IMR-90 (cell line): Measurements from ENCODE around the gene SLC46A1. TPM values are rescaled to one million over a fixed set of nuclear protein-coding genes. Genes with fewer than 3 reads are reported as not detected.

ENCODE experiments used
- ATAC-seq: fragments of 200-7000 bp; cut with Tn5 transposase; 2 replicates; pipeline ENCODE4 v1.9.1; 2020; ENCODE audit warnings: low read depth, mild to moderate bottlenecking, moderate library complexity
- BruUV-seq: library from RNA; stranded (reverse); fragments of 400-500 nt; replicated peaks from 2 replicates; lab custom pipeline; 2021; lab: Mats Ljungman, UMichigan
- CTCF ChIA-PET: fragments of 300-600 bp; formaldehyde crosslinking; extraction: SDS; loops from one replicate; lab custom pipeline; 2021; ENCODE audit warnings: antibody characterized with exemption; lab: Yijun Ruan, JAX
- POLR2A ChIA-PET: fragments of 300-600 bp; sonication (Branson Sonifier 250); formaldehyde crosslinking; loops from one replicate; lab custom pipeline; 2022; ENCODE audit warnings: antibody characterized with exemption; ENCODE audit not compliant: unreplicated experiment; lab: Charles Lee
- DNase-seq: peaks from one replicate; pipeline ENCODE4 v3.0.0; 2013
- H2AFZ ChIP-seq: replicated peaks from 2 replicates; pipeline ENCODE3; 2013; ENCODE audit warnings: low read length, mild to moderate bottlenecking; ENCODE audit not compliant: poor library complexity
- H2AK5ac ChIP-seq: 2 replicates; pipeline ENCODE4 v1.6.1; 2013; ENCODE audit warnings: low read depth, low read length, inconsistent platforms
- H2AK9ac ChIP-seq: replicated peaks from 2 replicates; pipeline ENCODE3; 2013; ENCODE audit warnings: mild to moderate bottlenecking, low read depth, low read length, moderate library complexity; ENCODE audit not compliant: poor library complexity
- H2BK120ac ChIP-seq: 2 replicates; pipeline ENCODE4 v1.6.1; 2013; ENCODE audit warnings: low read depth, low read length, inconsistent platforms
- H2BK15ac ChIP-seq: 3 replicates; pipeline ENCODE4 v1.6.1; 2013; ENCODE audit warnings: low read depth, low read length, inconsistent platforms
- H2BK20ac ChIP-seq: 2 replicates; pipeline ENCODE4 v1.6.1; 2013; ENCODE audit warnings: low read depth, mild to moderate bottlenecking, inconsistent platforms, low read length, moderate library complexity
- H2BK5ac ChIP-seq: 2 replicates; pipeline ENCODE4 v1.6.1; 2013; ENCODE audit warnings: mild to moderate bottlenecking, low read depth, low read length, inconsistent platforms; ENCODE audit not compliant: poor library complexity, severe bottlenecking
- H3K14ac ChIP-seq: replicated peaks from 2 replicates; pipeline ENCODE4 v1.6.1; 2013; ENCODE audit warnings: low read depth, low read length, inconsistent platforms
- H3K18ac ChIP-seq: 2 replicates; pipeline ENCODE4 v1.6.1; 2013; ENCODE audit warnings: low read depth, low read length, control low read depth
- H3K23ac ChIP-seq: 2 replicates; pipeline ENCODE4 v1.6.1; 2013; ENCODE audit warnings: low read depth, low read length, inconsistent platforms
- H3K27ac ChIP-seq: 2 replicates; pipeline ENCODE4 v1.5.1; 2013; ENCODE audit warnings: mild to moderate bottlenecking, control low read depth, low read length; ENCODE audit not compliant: insufficient read depth
- H3K27me3 ChIP-seq: 2 replicates; pipeline ENCODE4 v1.6.1; 2013; ENCODE audit warnings: low read length; ENCODE audit not compliant: control insufficient read depth, insufficient read depth
- H3K36me3 ChIP-seq: 2 replicates; pipeline ENCODE4 v1.6.1; 2013; ENCODE audit warnings: low read length, mixed read lengths; ENCODE audit not compliant: control insufficient read depth, insufficient read depth
- H3K4ac ChIP-seq: 2 replicates; pipeline ENCODE4 v1.6.1; 2013; ENCODE audit warnings: low read depth, low read length, inconsistent platforms
- H3K4me1 ChIP-seq: 2 replicates; pipeline ENCODE4 v1.6.1; 2013; ENCODE audit warnings: low read length, mixed read lengths; ENCODE audit not compliant: control insufficient read depth, insufficient read depth
- H3K4me2 ChIP-seq: 2 replicates; pipeline ENCODE4 v1.6.1; 2013; ENCODE audit warnings: low read depth, mild to moderate bottlenecking, control low read depth, low read length, moderate library complexity
- H3K4me3 ChIP-seq: 2 replicates; pipeline ENCODE4 v1.5.1; 2013; ENCODE audit warnings: low read depth, mild to moderate bottlenecking, control low read depth, low read length, moderate library complexity; ENCODE audit not compliant: insufficient read depth
- H3K56ac ChIP-seq: 2 replicates; pipeline ENCODE4 v1.6.1; 2013; ENCODE audit warnings: low read length, inconsistent platforms; ENCODE audit not compliant: insufficient read depth; ENCODE audit errors: extremely low read depth
- H3K79me1 ChIP-seq, 2 experiments: 2 replicates each; pipeline ENCODE4 v1.6.1; 2013; ENCODE audit warnings: low read length in 2 of 2, inconsistent platforms in 1 of 2, low read depth in 1 of 2
- H3K9ac ChIP-seq: 2 replicates; pipeline ENCODE4 v1.6.1; 2013; ENCODE audit warnings: low read depth, low read length, control low read depth
- H3K9me1 ChIP-seq: 2 replicates; pipeline ENCODE4 v1.6.1; 2013; ENCODE audit warnings: low read length, inconsistent platforms; ENCODE audit not compliant: insufficient read depth
- H3K9me3 ChIP-seq: 2 replicates; pipeline ENCODE4 v1.6.1; 2013; ENCODE audit warnings: low read length; ENCODE audit not compliant: control insufficient read depth, insufficient read depth
- H4K20me1 ChIP-seq: 2 replicates; pipeline ENCODE4 v1.6.1; 2013; ENCODE audit warnings: low read length, inconsistent platforms; ENCODE audit not compliant: insufficient read depth
- H4K5ac ChIP-seq: 2 replicates; pipeline ENCODE4 v1.6.1; 2013; ENCODE audit warnings: mild to moderate bottlenecking, low read depth, low read length, control low read depth
- H4K8ac ChIP-seq, 2 experiments: 2 replicates each; pipeline ENCODE4 v1.6.1; 2013; ENCODE audit warnings: low read depth in 2 of 2, low read length in 2 of 2, control low read depth in 1 of 2, inconsistent platforms in 1 of 2
- H4K91ac ChIP-seq: 2 replicates; pipeline ENCODE4 v1.6.1; 2013; ENCODE audit warnings: low read depth, low read length, inconsistent platforms; ENCODE audit not compliant: insufficient read depth
- FOS ChIP-seq: fragments of 150-350 bp; IDR thresholded peaks from 2 replicates; pipeline ENCODE4 v1.6.1; 2016; ENCODE audit warnings: low read depth, low read length
- NFE2L2 ChIP-seq: fragments of 150-350 bp; IDR thresholded peaks from 2 replicates; pipeline ENCODE4 v1.6.1; 2016; ENCODE audit warnings: low read depth, mild to moderate bottlenecking, low read length
- POLR2A ChIP-seq: IDR thresholded peaks from 2 replicates; pipeline ENCODE4 v1.6.1; 2012; ENCODE audit warnings: mild to moderate bottlenecking, low read depth, low read length
- RCOR1 ChIP-seq: IDR thresholded peaks from 2 replicates; pipeline ENCODE4 v1.6.1; 2012; ENCODE audit warnings: mild to moderate bottlenecking, low read length, improper control_type of control experiment; ENCODE audit not compliant: insufficient replicate concordance
- WGBS, 2 experiments: methylation state at CpG; one replicate each; pipeline versions ENCODE4 v1.1.5 to v1.1.7; 2013; ENCODE audit warnings: missing lambda C conversion rate in 2 of 2; ENCODE audit not compliant: insufficient read length in 1 of 2; ENCODE audit errors: extremely low coverage in 2 of 2; 5-methylcytosine and 5-hydroxymethylcytosine counted together
- dilution Hi-C: fragments of 300-500 bp; cut with HindIII; formaldehyde crosslinking; loops from one replicate; pipeline ENCODE4 v1.14.3; 2018; ENCODE audit warnings: low sequenced_read_pairs; ENCODE audit not compliant: unreplicated experiment
- in situ Hi-C: fragments of 300-500 bp; cut with MboI; formaldehyde crosslinking; loops from 3 replicates; pipeline ENCODE4 v1.14.3; 2019; ENCODE audit warnings: low sequenced_read_pairs, inconsistent platforms, mixed read lengths
- intact Hi-C: fragments of 100-400 bp; cut with micrococcal nuclease; formaldehyde crosslinking; loops from 2 replicates; pipeline ENCODE4 v1.10.0; 2022
- polyA plus RNA-seq, 3 experiments: library from polyadenylated mRNA; depleted of rRNA; stranded (reverse); fragments of >200 nt; gene quantifications; 2 replicates each; pipeline ENCODE4 v1.2.3, GENCODE V29; 2012; ENCODE audit warnings: low replicate concordance in 1 of 3
- total RNA-seq: library from RNA; depleted of rRNA; stranded (reverse); fragments of >200 nt; gene quantifications from 2 replicates; pipeline ENCODE4 v1.2.3, GENCODE V29; 2012
- TF ChIP-seq, protein P1 (sequence below): fragments of 150-350 bp; IDR thresholded peaks from 2 replicates; pipeline ENCODE4 v1.6.1; 2017; ENCODE audit warnings: mild to moderate bottlenecking, antibody characterized with exemption, low read length, low read depth
- TF ChIP-seq, protein P2 (sequence below): fragments of 150-350 bp; IDR thresholded peaks from 2 replicates; pipeline ENCODE4 v1.6.1; 2016; ENCODE audit warnings: low read depth, mild to moderate bottlenecking, low read length, moderate library complexity, borderline replicate concordance

Gene SLC46A1
- total and polyA plus RNA-seq, 2 of the 4 experiments (the other 2 are of a cell fraction): 2.7 to 3.9 TPM

DNA sequence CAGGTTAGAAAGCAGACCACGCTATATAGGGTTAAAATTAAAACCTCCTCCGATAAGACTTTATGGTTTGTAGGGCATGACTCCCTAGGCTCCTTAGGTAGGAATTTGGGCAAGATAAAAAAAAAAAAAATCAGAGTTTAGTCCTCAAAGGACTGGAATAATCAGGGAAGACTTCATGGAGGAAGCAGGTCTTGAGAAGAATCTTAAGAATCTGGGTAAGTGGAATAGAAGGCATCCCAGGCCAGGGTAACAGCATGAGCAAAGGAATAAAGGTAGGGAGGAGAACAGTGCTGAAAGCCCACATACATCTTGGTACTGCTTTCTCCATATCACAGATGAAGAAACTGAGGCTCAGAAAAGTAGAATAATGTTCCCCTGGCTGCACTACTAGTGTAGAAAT lies 15.4 kb downstream of the SLC46A1 start:
- no TSS peak for BruUV-seq
- no peak overlapping the region for H2BK15ac ChIP-seq

More for the DNA sequence above, 15.4 kb downstream of the SLC46A1 start:
- no peak overlapping the region for H2BK120ac ChIP-seq
- H3K36me3 ChIP-seq: peaks cover 26% of the 10 kb centered on the region
- no peak overlapping the region for H3K14ac ChIP-seq
- no peaks in the 10 kb centered on the region for H3K27me3 ChIP-seq
- ChIA-PET CTCF (no interaction called here), POLR2A (no interaction called here)
- no peak overlapping the region for H2BK5ac ChIP-seq
- H3K27ac ChIP-seq: no peak overlapping the region
- no peak overlapping the region for H3K4me2 ChIP-seq
- no peaks in the 10 kb centered on the region for H3K79me1 ChIP-seq
- TF ChIP-seq RCOR1 (no peak), NFE2L2 (no peak), POLR2A (no peak), FOS (no peak)
- TF ChIP-seq, protein P1, sequence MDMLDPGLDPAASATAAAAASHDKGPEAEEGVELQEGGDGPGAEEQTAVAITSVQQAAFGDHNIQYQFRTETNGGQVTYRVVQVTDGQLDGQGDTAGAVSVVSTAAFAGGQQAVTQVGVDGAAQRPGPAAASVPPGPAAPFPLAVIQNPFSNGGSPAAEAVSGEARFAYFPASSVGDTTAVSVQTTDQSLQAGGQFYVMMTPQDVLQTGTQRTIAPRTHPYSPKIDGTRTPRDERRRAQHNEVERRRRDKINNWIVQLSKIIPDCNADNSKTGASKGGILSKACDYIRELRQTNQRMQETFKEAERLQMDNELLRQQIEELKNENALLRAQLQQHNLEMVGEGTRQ: no peak
- TF ChIP-seq, protein P2, sequence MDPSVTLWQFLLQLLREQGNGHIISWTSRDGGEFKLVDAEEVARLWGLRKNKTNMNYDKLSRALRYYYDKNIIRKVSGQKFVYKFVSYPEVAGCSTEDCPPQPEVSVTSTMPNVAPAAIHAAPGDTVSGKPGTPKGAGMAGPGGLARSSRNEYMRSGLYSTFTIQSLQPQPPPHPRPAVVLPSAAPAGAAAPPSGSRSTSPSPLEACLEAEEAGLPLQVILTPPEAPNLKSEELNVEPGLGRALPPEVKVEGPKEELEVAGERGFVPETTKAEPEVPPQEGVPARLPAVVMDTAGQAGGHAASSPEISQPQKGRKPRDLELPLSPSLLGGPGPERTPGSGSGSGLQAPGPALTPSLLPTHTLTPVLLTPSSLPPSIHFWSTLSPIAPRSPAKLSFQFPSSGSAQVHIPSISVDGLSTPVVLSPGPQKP: no peak
- H3K23ac ChIP-seq: no peak overlapping the region
- no peak overlapping the region for H3K9ac ChIP-seq
- no peak overlapping the region for H2BK20ac ChIP-seq
- H4K5ac ChIP-seq: no peak overlapping the region
- DNase-seq (no peak), ATAC-seq (no peak)
- no peak overlapping the region for H3K4me3 ChIP-seq
- WGBS, 2 experiments: no CpG with 5 or more reads among the region's 2 CpGs
- peaks cover 11% of the 10 kb centered on the region for H3K4me1 ChIP-seq
- H4K8ac ChIP-seq: no peak overlapping the region
- no peak overlapping the region for H2AK5ac ChIP-seq
- no peak overlapping the region for H2AK9ac ChIP-seq
- intact Hi-C loops: no loop called here
- no peak overlapping the region for H3K4ac ChIP-seq
- H3K9me1 ChIP-seq: peaks cover 7% of the 10 kb centered on the region; the same call in 1 of the 2 replicates
- dilution Hi-C loops: no loop called here
- no peak overlapping the region for H2AFZ ChIP-seq
- no peak overlapping the region for H3K56ac ChIP-seq
- no peaks in the 10 kb centered on the region for H3K9me3 ChIP-seq
- no peak overlapping the region for H4K91ac ChIP-seq
- in situ Hi-C loops: no loop called here
- H4K20me1 ChIP-seq: no peaks in the 10 kb centered on the region
- H3K18ac ChIP-seq: no peak overlapping the region
